ENCODE measurements around the gene KCNK1. TPM values are rescaled to one million over a fixed set of nuclear protein-coding genes. Genes with fewer than 3 reads are reported as not detected.
"Not testable (repeated sequence)": the region's sequence is repeated elsewhere in the genome, so short reads cannot be mapped to it uniquely, and the experiment has no call there.

KCNK1 gene
- total RNA-seq, 1 experiment from 2014 or later, result not detected

- DNase-seq, result no peak
- Histone ChIP-seq H3K4me3 (no peak overlapping the region), H3K9me3 (replicated peaks) (no peaks in the 10 kb centered on the region), H3K4me1 (no peaks in the 10 kb centered on the region), H3K27ac (no peak overlapping the region), H3K36me3 (no peaks in the 10 kb centered on the region), H3K27me3 (no peaks in the 10 kb centered on the region; the same call in 1 of the 2 replicates)
Measured at GRCh38 chr1:233617025-233617424, 3.1 kb downstream of the KCNK1 start.

- H3K9me3 ChIP-seq (replicated peaks); H3K27ac ChIP-seq; DNase-seq; H3K4me3 ChIP-seq; H3K4me1 ChIP-seq; H3K36me3 ChIP-seq; H3K27me3 ChIP-seq: not testable (repeated sequence)
Measured at GRCh38 chr1:233619414-233619813, 5.5 kb downstream of the KCNK1 start.

GRCh38 chr1:233620065-233620464 is 6.2 kb downstream of the KCNK1 start:
- Histone ChIP-seq H3K27ac (no peak overlapping the region), H3K4me3 (no peak overlapping the region), H3K9me3 (replicated peaks) (no peaks in the 10 kb centered on the region), H3K27me3 (no peaks in the 10 kb centered on the region), H3K36me3 (no peaks in the 10 kb centered on the region), H3K4me1 (no peaks in the 10 kb centered on the region)
- no peak for DNase-seq

- DNase-seq, result no peak
- H3K4me1 ChIP-seq, result no peaks in the 10 kb centered on the region
- no peaks in the 10 kb centered on the region for H3K27me3 ChIP-seq
- H3K27ac ChIP-seq, result no peak overlapping the region
- H3K4me3 ChIP-seq, result no peak overlapping the region
- H3K36me3 ChIP-seq, result no peaks in the 10 kb centered on the region
- no peaks in the 10 kb centered on the region for H3K9me3 ChIP-seq (replicated peaks)
Measured at GRCh38 chr1:233621923-233622322, 8.0 kb downstream of the KCNK1 start.

GRCh38 chr1:233624289-233624688 is 10.4 kb downstream of the KCNK1 start:
- Histone ChIP-seq H3K4me3 (no peak overlapping the region), H3K4me1 (no peaks in the 10 kb centered on the region), H3K36me3 (no peaks in the 10 kb centered on the region), H3K27ac (no peak overlapping the region), H3K9me3 (replicated peaks) (no peaks in the 10 kb centered on the region), H3K27me3 (peaks cover 3% of the 10 kb centered on the region; the same call in 1 of the 2 replicates)
- no peak for DNase-seq

- H3K36me3 ChIP-seq, result no peaks in the 10 kb centered on the region
- no peaks in the 10 kb centered on the region for H3K9me3 ChIP-seq (replicated peaks)
- no peak for DNase-seq
- H3K27me3 ChIP-seq, result peaks cover 6% of the 10 kb centered on the region; the same call in 1 of the 2 replicates
- no peak overlapping the region for H3K4me3 ChIP-seq
- H3K27ac ChIP-seq, result no peak overlapping the region
- H3K4me1 ChIP-seq, result no peaks in the 10 kb centered on the region
Measured at GRCh38 chr1:233625087-233625486, 11.2 kb downstream of the KCNK1 start.

- no peaks in the 10 kb centered on the region for H3K36me3 ChIP-seq
- no peak overlapping the region for H3K27ac ChIP-seq
- no peak for DNase-seq
- H3K9me3 ChIP-seq (replicated peaks), result no peaks in the 10 kb centered on the region
- no peaks in the 10 kb centered on the region for H3K4me1 ChIP-seq
- H3K27me3 ChIP-seq, result peaks cover 6% of the 10 kb centered on the region; the same call in 1 of the 2 replicates
- no peak overlapping the region for H3K4me3 ChIP-seq
Measured at GRCh38 chr1:233625510-233625981, 11.6 kb downstream of the KCNK1 start.

GRCh38 chr1:233627376-233627775 is 13.5 kb downstream of the KCNK1 start:
- Histone ChIP-seq H3K9me3 (replicated peaks) (no peaks in the 10 kb centered on the region), H3K36me3 (no peaks in the 10 kb centered on the region), H3K4me3 (no peak overlapping the region), H3K4me1 (no peaks in the 10 kb centered on the region), H3K27me3 (peaks cover 6% of the 10 kb centered on the region), H3K27ac (no peak overlapping the region)
- no peak for DNase-seq

- no peak for DNase-seq
- Histone ChIP-seq H3K4me3 (no peak overlapping the region), H3K27ac (no peak overlapping the region), H3K4me1 (no peaks in the 10 kb centered on the region), H3K27me3 (peaks cover 6% of the 10 kb centered on the region), H3K9me3 (replicated peaks) (no peaks in the 10 kb centered on the region), H3K36me3 (no peaks in the 10 kb centered on the region)
Measured at GRCh38 chr1:233627823-233628222, 13.9 kb downstream of the KCNK1 start.

GRCh38 chr1:233629305-233629935 is 15.5 kb downstream of the KCNK1 start:
- no peak for DNase-seq
- no peaks in the 10 kb centered on the region for H3K9me3 ChIP-seq (replicated peaks)
- no peaks in the 10 kb centered on the region for H3K36me3 ChIP-seq
- H3K27ac ChIP-seq, result no peak overlapping the region
- no peaks in the 10 kb centered on the region for H3K4me1 ChIP-seq
- no peak overlapping the region for H3K4me3 ChIP-seq
- H3K27me3 ChIP-seq, result peaks cover 6% of the 10 kb centered on the region

GRCh38 chr1:233631810-233632405 is 18.0 kb downstream of the KCNK1 start:
- Histone ChIP-seq H3K27ac (no peak overlapping the region), H3K36me3 (no peaks in the 10 kb centered on the region), H3K9me3 (replicated peaks) (no peaks in the 10 kb centered on the region), H3K4me3 (no peak overlapping the region), H3K4me1 (no peaks in the 10 kb centered on the region), H3K27me3 (peaks cover 6% of the 10 kb centered on the region)
- DNase-seq, result no peak

- no peaks in the 10 kb centered on the region for H3K4me1 ChIP-seq
- H3K27ac ChIP-seq, result no peak overlapping the region
- peaks cover 6% of the 10 kb centered on the region for H3K27me3 ChIP-seq
- no peak for DNase-seq
- H3K36me3 ChIP-seq, result no peaks in the 10 kb centered on the region
- H3K4me3 ChIP-seq, result no peak overlapping the region
- H3K9me3 ChIP-seq (replicated peaks), result no peaks in the 10 kb centered on the region
Measured at GRCh38 chr1:233632436-233632835, 18.5 kb downstream of the KCNK1 start.

GRCh38 chr1:233635765-233636502 is 22.0 kb downstream of the KCNK1 start:
- Histone ChIP-seq H3K4me3 (no peak overlapping the region), H3K36me3 (no peaks in the 10 kb centered on the region), H3K9me3 (replicated peaks) (no peaks in the 10 kb centered on the region), H3K27ac (no peak overlapping the region), H3K27me3 (no peaks in the 10 kb centered on the region; the same call in 1 of the 2 replicates), H3K4me1 (no peaks in the 10 kb centered on the region)
- peak in 1 of 2 experiments; percentile 7 for DNase-seq

- Histone ChIP-seq H3K4me1 (no peaks in the 10 kb centered on the region), H3K36me3 (no peaks in the 10 kb centered on the region), H3K9me3 (replicated peaks) (no peaks in the 10 kb centered on the region), H3K27ac (no peak overlapping the region), H3K27me3 (no peaks in the 10 kb centered on the region; the same call in 1 of the 2 replicates), H3K4me3 (no peak overlapping the region)
- DNase-seq, result no peak
Measured at GRCh38 chr1:233636503-233636877, 22.6 kb downstream of the KCNK1 start.

- Histone ChIP-seq H3K27me3 (no peaks in the 10 kb centered on the region), H3K4me1 (no peaks in the 10 kb centered on the region), H3K36me3 (no peaks in the 10 kb centered on the region), H3K9me3 (replicated peaks) (no peaks in the 10 kb centered on the region), H3K27ac (no peak overlapping the region), H3K4me3 (no peak overlapping the region)
- no peak for DNase-seq
Measured at GRCh38 chr1:233638513-233638912, 24.6 kb downstream of the KCNK1 start.
